K562 (cell line): ENCODE measurements around the gene ALDH3B2. TPM values are rescaled to one million over a fixed set of nuclear protein-coding genes. Genes with fewer than 3 reads are reported as not detected.
"Not testable (repeated sequence)": the region's sequence is repeated elsewhere in the genome, so short reads cannot be mapped to it uniquely, and the experiment has no call there.

Experiments used
- CREB1 ChIP-seq, 2 experiments: sonication (generic) in 1 of 2; formaldehyde crosslinking in 1 of 2; IDR thresholded peaks; 2 replicates each; pipeline versions ENCODE4 v1.6.1 to v1.8.0; 2012 to 2022; ENCODE audit warnings: inconsistent platforms in 1 of 2, mild to moderate bottlenecking in 1 of 2, missing genetic modification reagents in 1 of 2, moderate library complexity in 1 of 2
- FOXK1 ChIP-seq: sonication (generic); formaldehyde crosslinking; IDR thresholded peaks from 2 replicates; pipeline ENCODE4 v1.8.0; 2022; ENCODE audit warnings: missing genetic modification reagents, mild to moderate bottlenecking, borderline replicate concordance
- FOXM1 ChIP-seq, 2 experiments: fragments of 450-650 bp in 1 of 2; sonication (generic) in 1 of 2; formaldehyde crosslinking in 1 of 2; IDR thresholded peaks; 2 replicates each; pipeline versions ENCODE4 v1.6.1 to v1.9.0; 2017 to 2022; ENCODE audit warnings: low read depth in 2 of 2, mild to moderate bottlenecking in 2 of 2, missing genetic modification reagents in 1 of 2, moderate library complexity in 1 of 2
- FOXP1 ChIP-seq: sonication (generic); formaldehyde crosslinking; IDR thresholded peaks from 2 replicates; pipeline ENCODE4 v1.8.0; 2022; ENCODE audit warnings: mild to moderate bottlenecking, missing genetic modification reagents
- GATA2 ChIP-seq: sonication (generic); formaldehyde crosslinking; IDR thresholded peaks from 2 replicates; pipeline ENCODE4 v1.4.0; 2020; ENCODE audit warnings: mild to moderate bottlenecking, missing genetic modification reagents
- HDAC1 ChIP-seq, 2 experiments: fragments of 450-650 bp; IDR thresholded peaks; 2 replicates each; pipeline ENCODE4 v1.6.1; 2016 to 2017; ENCODE audit warnings: inconsistent platforms in 1 of 2, mild to moderate bottlenecking in 1 of 2, moderate library complexity in 1 of 2
- KDM5B ChIP-seq: fragments of 200-600 bp; sonication (generic); IDR thresholded peaks from 2 replicates; pipeline ENCODE4 v1.6.1; 2012; ENCODE audit warnings: low read depth, mild to moderate bottlenecking, moderate library complexity, low read length, control low read depth, inconsistent platforms; ENCODE audit not compliant: insufficient replicate concordance
- MTA3 ChIP-seq: fragments of 450-650 bp; formaldehyde crosslinking; IDR thresholded peaks from 2 replicates; pipeline ENCODE4 v1.6.1; 2017; ENCODE audit warnings: mild to moderate bottlenecking, borderline replicate concordance
- NFYB ChIP-seq: IDR thresholded peaks from 2 replicates; pipeline ENCODE4 v1.6.1; 2011; ENCODE audit warnings: mild to moderate bottlenecking, moderate library complexity; ENCODE audit not compliant: insufficient read length; ENCODE audit errors: extremely low read depth
- POLR2B ChIP-seq: fragments of 450-650 bp; IDR thresholded peaks from 2 replicates; pipeline ENCODE4 v1.6.1; 2018; ENCODE audit warnings: low read depth; ENCODE audit not compliant: partially characterized antibody
- RBFOX2 ChIP-seq: fragments of 200-400 bp; formaldehyde crosslinking; IDR thresholded peaks from 2 replicates; pipeline ENCODE4 v1.6.1; 2017; ENCODE audit warnings: low read depth, mild to moderate bottlenecking, low read length, moderate library complexity
- SP1 ChIP-seq: sonication (generic); formaldehyde crosslinking; IDR thresholded peaks from 2 replicates; pipeline ENCODE4 v1.8.1; 2022; ENCODE audit warnings: mild to moderate bottlenecking, missing genetic modification reagents
- SUPT5H ChIP-seq: fragments of 450-650 bp; IDR thresholded peaks from 2 replicates; pipeline ENCODE4 v1.6.1; 2016
- TEAD1 ChIP-seq, 2 experiments: fragments of 450-650 bp in 1 of 2; sonication (generic) in 1 of 2; formaldehyde crosslinking; IDR thresholded peaks; 2 replicates each; pipeline versions ENCODE4 v1.4.0 to v1.8.0; 2020 to 2022; ENCODE audit warnings: mild to moderate bottlenecking in 2 of 2, missing genetic modification reagents in 1 of 2
- THRAP3 ChIP-seq: fragments of 450-650 bp; IDR thresholded peaks from 2 replicates; pipeline ENCODE4 v1.6.1; 2016; ENCODE audit warnings: mild to moderate bottlenecking, inconsistent platforms, borderline replicate concordance
- polyA plus RNA-seq, 8 experiments: library from polyadenylated mRNA; depleted of rRNA in 4 of 8; stranded (reverse) in 5 of 8; unstranded in 3 of 8; fragments of >200 nt; fragmentation: Nextera tagmentation in 2 of 8; fragmentation: Illumina TruSeq in 1 of 8; extraction: Ambion mirVana in 2 of 8; extraction: Trizol in 1 of 8; gene quantifications; 2 replicates each; pipeline versions ENCODE4 v1.2.1 to v1.2.3, GENCODE V29; 2011 to 2014; ENCODE audit warnings: inconsistent platforms in 1 of 8, missing spikeins in 1 of 8
- total RNA-seq, 7 experiments: library from RNA; depleted of rRNA in 6 of 7; stranded (reverse); fragments of >200 nt in 6 of 7; fragmentation: Illumina TruSeq in 2 of 7; extraction: Trizol in 2 of 7; gene quantifications; 2 replicates each; pipeline versions ENCODE4 v1.2.1 to v1.2.3, GENCODE V29; 2011 to 2021; ENCODE audit warnings: low replicate concordance in 1 of 7
- TF ChIP-seq, protein P1 (sequence below): sonication (generic); formaldehyde crosslinking; IDR thresholded peaks from 2 replicates; pipeline ENCODE4 v1.8.0; 2022; ENCODE audit warnings: mild to moderate bottlenecking, missing genetic modification reagents
- TF ChIP-seq, protein P2 (sequence below): sonication (generic); formaldehyde crosslinking; IDR thresholded peaks from 2 replicates; pipeline ENCODE4 v1.8.0; 2022; ENCODE audit warnings: mild to moderate bottlenecking, missing genetic modification reagents

Gene ALDH3B2
- total and polyA plus RNA-seq, 9 of the 15 experiments (the other 6 are each of a cell fraction or from before 2014, with no cell fraction given), result not detected

DNA sequence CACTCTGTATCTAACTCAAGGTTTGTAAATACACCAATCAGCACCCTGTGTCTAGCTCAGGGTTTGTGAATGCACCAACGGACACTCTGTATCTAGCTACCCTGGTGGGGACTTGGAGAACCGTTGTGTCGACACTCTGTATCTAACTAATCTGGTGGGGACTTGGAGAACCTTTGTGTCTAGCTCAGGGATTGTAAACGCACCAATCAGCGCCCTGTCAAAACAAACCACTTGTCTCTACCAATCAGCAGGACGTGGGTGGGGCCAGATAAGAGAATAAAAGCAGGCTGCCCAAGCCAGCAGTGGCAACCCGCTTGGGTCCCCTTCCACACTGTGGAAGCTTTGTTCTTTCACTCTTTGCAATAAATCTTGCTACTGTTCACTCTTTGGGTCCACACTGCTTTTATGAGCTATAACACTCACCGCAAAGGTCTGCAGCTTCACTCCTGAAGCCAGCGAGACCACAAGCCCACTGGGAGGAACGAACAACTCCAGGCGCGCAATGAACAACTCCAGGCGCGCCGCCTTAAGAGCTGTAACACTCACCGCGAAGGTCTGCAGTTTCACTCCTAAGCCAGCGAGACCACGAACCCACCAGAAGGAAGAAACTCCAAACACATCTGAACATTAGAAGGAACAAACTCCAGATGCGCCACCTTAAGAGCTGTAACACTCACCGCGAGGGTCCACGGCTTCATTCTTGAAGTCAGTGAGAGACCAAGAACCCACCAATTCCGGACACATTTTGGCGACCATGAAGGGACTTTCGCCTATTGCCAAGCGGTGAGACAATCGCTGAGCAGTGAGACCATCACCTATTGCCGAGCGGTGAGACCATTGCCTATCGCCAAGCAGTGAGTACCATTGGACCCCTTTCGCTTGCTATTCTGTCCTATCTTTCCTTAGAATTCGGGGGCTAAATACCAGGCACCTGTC, 54.5 kb downstream of the ALDH3B2 start (continued):
- TF ChIP-seq GATA2 (CRISPR knock-in tag) (peak; percentile 29; the same call in 1 of the 2 replicates), POLR2B (peak; percentile 69), FOXP1 (CRISPR knock-in tag) (peak; percentile 40; the same call in 1 of the 2 replicates), NFYB (peak; percentile 7), SP1 (CRISPR knock-in tag) (peak; percentile 81), RBFOX2 (peak; percentile 66), FOXK1 (0 out of 2 replicates have a peak, but pooled peaks have one; percentile 24), MTA3 (peak; percentile 82; the same call in 1 of the 2 replicates), KDM5B (peak; percentile 79), HDAC1 (IDR thresholded peaks at IDR 0.05) (peak in 1 of 2 experiments; percentile 37; a peak in 1 of 4 replicates), SUPT5H (peak; percentile 83), CREB1 (CRISPR knock-in tag; IDR thresholded peaks at IDR 0.05) (0 out of 2 replicates have a peak, but pooled peaks have one; percentile 20), TEAD1 (CRISPR knock-in tag; IDR thresholded peaks at IDR 0.05) (0 out of 4 replicates have a peak, but pooled peaks of 1 of the 2 experiments have one; percentile 38), THRAP3 (0 out of 2 replicates have a peak, but pooled peaks have one; percentile 67), FOXM1 (IDR thresholded peaks at IDR 0.05; ENCODE audit: low read depth) (peak; percentile 16; the same call in 1 of the 2 replicates)
- TF ChIP-seq, protein P1, sequence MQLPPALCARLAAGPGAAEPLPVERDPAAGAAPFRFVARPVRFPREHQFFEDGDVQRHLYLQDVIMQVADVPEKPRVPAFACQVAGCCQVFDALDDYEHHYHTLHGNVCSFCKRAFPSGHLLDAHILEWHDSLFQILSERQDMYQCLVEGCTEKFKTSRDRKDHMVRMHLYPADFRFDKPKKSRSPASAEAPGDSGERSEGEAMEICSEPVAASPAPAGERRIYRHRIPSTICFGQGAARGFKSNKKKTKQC (CRISPR knock-in tag), result 0 out of 2 replicates have a peak, but pooled peaks have one; percentile 9
- TF ChIP-seq, protein P2, sequence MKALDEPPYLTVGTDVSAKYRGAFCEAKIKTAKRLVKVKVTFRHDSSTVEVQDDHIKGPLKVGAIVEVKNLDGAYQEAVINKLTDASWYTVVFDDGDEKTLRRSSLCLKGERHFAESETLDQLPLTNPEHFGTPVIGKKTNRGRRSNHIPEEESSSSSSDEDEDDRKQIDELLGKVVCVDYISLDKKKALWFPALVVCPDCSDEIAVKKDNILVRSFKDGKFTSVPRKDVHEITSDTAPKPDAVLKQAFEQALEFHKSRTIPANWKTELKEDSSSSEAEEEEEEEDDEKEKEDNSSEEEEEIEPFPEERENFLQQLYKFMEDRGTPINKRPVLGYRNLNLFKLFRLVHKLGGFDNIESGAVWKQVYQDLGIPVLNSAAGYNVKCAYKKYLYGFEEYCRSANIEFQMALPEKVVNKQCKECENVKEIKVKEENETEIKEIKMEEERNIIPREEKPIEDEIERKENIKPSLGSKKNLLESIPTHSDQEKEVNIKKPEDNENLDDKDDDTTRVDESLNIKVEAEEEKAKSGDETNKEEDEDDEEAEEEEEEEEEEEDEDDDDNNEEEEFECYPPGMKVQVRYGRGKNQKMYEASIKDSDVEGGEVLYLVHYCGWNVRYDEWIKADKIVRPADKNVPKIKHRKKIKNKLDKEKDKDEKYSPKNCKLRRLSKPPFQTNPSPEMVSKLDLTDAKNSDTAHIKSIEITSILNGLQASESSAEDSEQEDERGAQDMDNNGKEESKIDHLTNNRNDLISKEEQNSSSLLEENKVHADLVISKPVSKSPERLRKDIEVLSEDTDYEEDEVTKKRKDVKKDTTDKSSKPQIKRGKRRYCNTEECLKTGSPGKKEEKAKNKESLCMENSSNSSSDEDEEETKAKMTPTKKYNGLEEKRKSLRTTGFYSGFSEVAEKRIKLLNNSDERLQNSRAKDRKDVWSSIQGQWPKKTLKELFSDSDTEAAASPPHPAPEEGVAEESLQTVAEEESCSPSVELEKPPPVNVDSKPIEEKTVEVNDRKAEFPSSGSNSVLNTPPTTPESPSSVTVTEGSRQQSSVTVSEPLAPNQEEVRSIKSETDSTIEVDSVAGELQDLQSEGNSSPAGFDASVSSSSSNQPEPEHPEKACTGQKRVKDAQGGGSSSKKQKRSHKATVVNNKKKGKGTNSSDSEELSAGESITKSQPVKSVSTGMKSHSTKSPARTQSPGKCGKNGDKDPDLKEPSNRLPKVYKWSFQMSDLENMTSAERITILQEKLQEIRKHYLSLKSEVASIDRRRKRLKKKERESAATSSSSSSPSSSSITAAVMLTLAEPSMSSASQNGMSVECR (CRISPR knock-in tag), result peak; percentile 60
- not testable (repeated sequence) for TF ChIP-seq CREB1 (IDR thresholded peaks at IDR 0.05); FOXM1 (CRISPR knock-in tag; IDR thresholded peaks at IDR 0.05; ENCODE audit: low read depth)
